GM10248 (cell line): ENCODE measurements around the gene NRG2.

Experiments
- CTCF ChIA-PET: fragments of 300-600 bp; sonication (Branson Sonifier 250); formaldehyde crosslinking; extraction: SDS; loops from one replicate; lab custom pipeline; 2021; ENCODE audit warnings: antibody characterized with exemption; lab: Yijun Ruan, JAX
- POLR2A ChIA-PET: fragments of 350-650 bp; sonication (Branson Sonifier 250); formaldehyde crosslinking; extraction: SDS; loops from one replicate; lab custom pipeline; 2020; ENCODE audit warnings: antibody characterized with exemption; lab: Yijun Ruan, JAX
- DNase-seq: peaks from one replicate; pipeline ENCODE4 v3.0.0; 2012; ENCODE audit errors: extremely low spot score
- TF ChIP-seq, protein P1 (sequence below): IDR thresholded peaks from 2 replicates; pipeline ENCODE4 v1.5.1; 2012; ENCODE audit warnings: mild to moderate bottlenecking, low read depth; ENCODE audit errors: extremely low read depth, missing control alignments, control extremely low read depth

The NRG2 gene

GRCh38 chr5:139880416-139881142 is 162.5 kb downstream of the NRG2 start:
- TF ChIP-seq, protein P1, sequence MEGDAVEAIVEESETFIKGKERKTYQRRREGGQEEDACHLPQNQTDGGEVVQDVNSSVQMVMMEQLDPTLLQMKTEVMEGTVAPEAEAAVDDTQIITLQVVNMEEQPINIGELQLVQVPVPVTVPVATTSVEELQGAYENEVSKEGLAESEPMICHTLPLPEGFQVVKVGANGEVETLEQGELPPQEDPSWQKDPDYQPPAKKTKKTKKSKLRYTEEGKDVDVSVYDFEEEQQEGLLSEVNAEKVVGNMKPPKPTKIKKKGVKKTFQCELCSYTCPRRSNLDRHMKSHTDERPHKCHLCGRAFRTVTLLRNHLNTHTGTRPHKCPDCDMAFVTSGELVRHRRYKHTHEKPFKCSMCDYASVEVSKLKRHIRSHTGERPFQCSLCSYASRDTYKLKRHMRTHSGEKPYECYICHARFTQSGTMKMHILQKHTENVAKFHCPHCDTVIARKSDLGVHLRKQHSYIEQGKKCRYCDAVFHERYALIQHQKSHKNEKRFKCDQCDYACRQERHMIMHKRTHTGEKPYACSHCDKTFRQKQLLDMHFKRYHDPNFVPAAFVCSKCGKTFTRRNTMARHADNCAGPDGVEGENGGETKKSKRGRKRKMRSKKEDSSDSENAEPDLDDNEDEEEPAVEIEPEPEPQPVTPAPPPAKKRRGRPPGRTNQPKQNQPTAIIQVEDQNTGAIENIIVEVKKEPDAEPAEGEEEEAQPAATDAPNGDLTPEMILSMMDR, result no peak
- CTCF ChIA-PET, result interaction anchor here (0.8 to 2.7 kb wide), 4 partner anchors 10 to 105 kb away, joined by 3 to 18 read pairs (median 4); no protein-coding TSS in a partner anchor
- no peak for DNase-seq
- POLR2A ChIA-PET, result no interaction called here

DNA sequence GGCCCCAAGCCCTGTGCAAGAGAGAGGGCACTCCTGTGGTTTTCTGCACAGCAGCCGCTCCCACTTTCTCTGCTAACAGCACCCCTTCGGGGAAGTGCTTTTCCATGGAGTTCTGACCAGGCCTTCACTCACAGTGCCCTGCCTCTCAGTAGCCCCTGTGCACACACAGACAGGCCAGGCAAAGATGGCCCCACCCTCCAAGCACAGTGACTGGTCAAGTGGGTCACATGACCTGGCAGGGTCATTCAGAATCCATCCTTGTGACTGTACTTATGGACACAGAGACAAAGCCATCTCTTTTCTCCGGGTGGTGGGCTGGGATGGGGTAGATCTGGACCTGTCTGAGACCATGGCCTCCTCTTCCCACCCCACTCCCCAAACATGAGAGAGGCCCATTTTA is 165.0 kb downstream of the NRG2 start:
- TF ChIP-seq, protein P1, result no peak
- ChIA-PET CTCF (no interaction called here), POLR2A (no interaction called here)
- DNase-seq, result no peak

DNA sequence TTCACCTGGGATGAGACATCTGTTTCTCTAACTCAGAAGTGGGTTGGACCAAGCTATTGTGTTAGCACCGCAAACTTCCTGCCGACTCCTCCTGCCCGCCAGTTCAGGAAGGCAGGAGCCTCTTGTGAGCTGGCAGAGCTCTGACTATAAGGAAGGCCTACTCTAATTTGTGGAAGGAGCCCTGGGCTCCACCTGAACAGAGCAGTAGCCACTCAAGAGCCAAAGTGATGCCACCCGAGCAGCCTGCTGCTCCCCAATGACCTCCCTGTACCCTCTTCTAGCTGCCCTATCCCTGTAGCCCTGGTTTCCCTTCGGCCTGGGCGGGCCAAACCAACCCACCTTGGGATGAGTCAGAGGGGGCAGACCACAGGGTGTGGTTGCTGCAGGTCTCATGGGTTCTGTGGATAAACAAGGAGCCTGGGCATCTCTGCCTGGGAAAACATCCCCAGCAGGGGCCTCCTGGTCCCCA is 165.9 kb downstream of the NRG2 start:
- ChIA-PET CTCF (interaction anchor here (1.3 to 1.6 kb wide), 3 partner anchors 13 to 92 kb away, joined by 3 to 6 read pairs (median 3); no protein-coding TSS in a partner anchor), POLR2A (no interaction called here)

GRCh38 chr5:139875957-139876356 is 167.1 kb downstream of the NRG2 start:
- ChIA-PET CTCF (interaction anchor here (1.9 to 2.8 kb wide), 2 partner anchors 88 to 92 kb away, joined by 4 to 10 read pairs; no protein-coding TSS in a partner anchor), POLR2A (no interaction called here)
- DNase-seq, result no peak
- TF ChIP-seq, protein P1, result no peak

More for the DNA sequence above, 165.9 kb downstream of the NRG2 start:
- TF ChIP-seq, protein P1, result no peak
- DNase-seq, result no peak

DNA sequence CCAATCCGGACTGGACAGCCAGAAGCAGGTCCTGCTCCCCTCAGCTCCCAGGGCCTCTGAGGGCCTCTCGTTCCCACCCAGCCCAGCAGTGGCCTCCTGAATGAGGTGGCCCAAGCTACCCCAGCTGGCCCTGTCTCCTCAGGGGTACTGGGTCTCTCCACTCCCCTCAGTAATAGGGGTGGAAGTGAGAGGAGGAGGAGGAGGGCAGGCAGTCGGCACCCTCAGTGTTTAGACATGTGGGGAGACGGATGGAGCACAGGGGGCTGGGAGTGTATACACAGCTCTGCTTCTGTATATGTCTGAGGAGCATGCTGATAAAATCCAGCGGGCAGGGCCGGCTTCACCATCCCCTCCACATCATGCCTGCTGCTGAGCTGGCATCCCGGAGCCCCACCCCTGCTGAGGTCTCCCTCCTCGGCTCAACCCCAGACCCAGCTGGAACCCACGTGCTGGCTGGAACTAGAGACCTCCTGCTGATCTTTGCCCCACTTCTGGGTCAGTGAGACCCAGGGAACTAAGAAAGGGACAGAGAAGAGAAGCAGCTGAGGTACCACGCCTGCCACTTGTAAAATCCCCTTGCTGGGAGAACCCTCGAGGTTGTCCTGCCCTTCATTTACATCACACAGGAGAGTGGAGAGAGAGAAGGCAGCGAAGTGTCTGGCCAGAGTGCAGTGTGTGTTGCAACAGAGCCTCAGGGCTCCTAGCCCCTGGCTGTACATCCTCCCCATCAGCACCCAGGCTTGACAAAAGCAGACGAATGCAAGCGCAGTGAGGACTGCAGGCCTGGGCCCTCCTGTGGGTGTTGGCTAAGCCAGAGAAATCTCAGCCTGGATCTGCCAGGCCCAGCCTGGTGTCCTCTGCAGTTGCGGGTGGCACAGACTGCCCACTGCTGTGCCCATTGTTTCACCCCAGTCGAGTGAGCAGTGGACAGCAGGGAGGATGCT is 170.0 kb downstream of the NRG2 start:
- CTCF ChIA-PET, result interaction anchor here (0.9 to 5.6 kb wide), 12 partner anchors 10 to 98 kb away, joined by 3 to 38 read pairs (median 4); no protein-coding TSS in a partner anchor
- TF ChIP-seq, protein P1, result no peak
- no peak for DNase-seq
- POLR2A ChIA-PET, result no interaction called here
